GM21390 (cell line): ENCODE data around the gene LRP1.
A peak's percentile ranks its signal among the peaks of the same experiment; 100 is the strongest.

Source experiments
- ATAC-seq: cut with Tn5 transposase; IDR thresholded peaks from one replicate; pipeline ENCODE4 v1.9.1; 2021; ENCODE audit not compliant: unreplicated experiment

Gene LRP1

DNA sequence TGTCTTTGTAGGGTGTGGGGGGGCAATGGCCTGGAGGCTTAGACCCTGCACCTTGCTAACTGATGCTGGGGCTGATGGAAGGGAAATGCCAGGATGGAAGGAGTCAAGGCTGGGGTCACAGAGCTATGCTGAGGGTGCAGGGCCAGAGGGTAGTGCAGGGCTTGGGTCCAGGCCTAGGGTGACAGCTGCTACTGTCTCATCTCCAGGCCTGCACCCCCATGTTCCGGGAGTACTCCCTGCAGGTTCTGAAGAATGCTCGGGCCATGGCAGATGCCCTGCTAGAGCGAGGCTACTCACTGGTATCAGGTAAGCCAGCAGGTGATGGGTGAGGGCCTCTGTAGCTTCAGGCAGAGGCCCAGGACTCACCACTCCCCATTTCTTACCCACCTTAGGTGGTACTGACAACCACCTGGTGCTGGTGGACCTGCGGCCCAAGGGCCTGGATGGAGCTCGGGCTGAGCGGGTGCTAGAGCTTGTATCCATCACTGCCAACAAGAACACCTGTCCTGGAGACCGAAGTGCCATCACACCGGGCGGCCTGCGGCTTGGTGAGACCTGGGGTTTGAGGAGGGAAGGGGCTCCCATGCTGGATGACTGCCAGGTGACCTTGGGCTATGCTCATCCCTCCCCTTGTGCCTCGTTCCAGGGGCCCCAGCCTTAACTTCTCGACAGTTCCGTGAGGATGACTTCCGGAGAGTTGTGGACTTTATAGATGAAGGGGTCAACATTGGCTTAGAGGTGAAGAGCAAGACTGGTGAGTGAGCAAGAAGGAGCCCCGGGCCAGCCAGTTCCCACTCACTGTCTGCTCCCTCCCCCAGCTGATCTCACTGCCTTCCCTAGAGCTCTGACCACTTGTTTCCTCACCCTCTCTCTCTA, 105.3 kb downstream of the LRP1 start:
- no peak for ATAC-seq

DNA sequence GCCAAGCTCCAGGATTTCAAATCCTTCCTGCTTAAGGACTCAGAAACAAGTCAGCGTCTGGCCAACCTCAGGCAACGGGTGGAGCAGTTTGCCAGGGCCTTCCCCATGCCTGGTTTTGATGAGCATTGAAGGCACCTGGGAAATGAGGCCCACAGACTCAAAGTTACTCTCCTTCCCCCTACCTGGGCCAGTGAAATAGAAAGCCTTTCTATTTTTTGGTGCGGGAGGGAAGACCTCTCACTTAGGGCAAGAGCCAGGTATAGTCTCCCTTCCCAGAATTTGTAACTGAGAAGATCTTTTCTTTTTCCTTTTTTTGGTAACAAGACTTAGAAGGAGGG, 105.9 kb downstream of the LRP1 start:
- ATAC-seq, result no peak

GRCh38 chr12:57234571-57235016, 106.3 kb downstream of the LRP1 start:
- ATAC-seq, result no peak

DNA sequence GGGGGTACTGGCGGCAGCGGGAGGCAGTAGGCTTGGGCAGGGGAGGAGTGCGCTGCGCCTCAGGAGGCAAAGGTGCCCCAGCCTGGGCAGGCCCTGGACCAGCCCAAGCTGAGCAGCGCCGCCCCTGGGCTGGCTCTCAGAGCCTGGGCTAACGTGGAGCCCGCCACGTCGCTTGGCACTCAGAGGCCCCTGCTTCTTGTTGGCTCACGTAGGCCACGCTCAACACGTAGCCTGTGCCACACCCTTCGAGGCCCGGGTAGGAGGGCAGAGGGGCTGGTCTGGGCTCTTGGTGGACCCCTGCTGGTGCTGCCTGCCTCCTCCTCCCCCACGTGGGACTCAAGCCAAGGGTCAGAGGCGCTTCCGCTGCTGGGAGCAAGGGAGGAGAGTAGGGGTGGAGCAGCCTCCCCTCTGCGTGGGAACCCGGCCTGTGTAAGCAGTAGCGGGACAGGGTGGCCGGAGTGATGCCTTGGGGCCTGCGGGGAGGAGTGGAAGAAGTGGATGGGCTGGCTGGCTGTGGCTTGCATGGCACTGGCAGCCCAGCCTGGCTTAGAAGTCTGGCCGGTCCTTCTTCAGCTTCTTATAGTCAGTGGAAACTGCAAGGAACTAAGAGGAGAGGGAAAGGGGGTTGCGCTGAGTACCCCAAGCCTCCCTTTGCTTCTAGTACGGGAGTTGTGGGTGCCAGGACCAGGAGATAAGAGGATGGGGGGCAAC, 106.9 kb downstream of the LRP1 start:
- ATAC-seq, result no peak

DNA sequence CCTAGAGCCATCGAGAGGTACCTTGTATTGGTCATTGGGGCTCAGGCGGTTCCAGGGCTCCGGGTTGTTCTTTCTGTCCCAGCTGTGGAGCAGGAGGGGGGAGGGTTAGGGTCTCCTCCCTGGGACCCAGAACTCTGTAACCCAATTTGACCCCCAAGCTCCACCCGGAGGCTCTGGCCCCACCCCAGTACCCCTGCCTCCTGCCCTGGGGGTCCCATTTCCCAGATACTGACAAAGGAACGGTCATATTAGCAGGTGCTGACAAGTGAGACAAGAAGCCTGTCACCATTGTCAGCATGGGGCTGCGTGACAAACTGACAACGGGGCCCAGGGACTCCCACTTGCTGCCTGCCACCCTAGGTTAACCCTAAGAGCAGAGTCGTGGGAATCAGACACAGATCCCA, 107.4 kb downstream of the LRP1 start:
- no peak for ATAC-seq

DNA sequence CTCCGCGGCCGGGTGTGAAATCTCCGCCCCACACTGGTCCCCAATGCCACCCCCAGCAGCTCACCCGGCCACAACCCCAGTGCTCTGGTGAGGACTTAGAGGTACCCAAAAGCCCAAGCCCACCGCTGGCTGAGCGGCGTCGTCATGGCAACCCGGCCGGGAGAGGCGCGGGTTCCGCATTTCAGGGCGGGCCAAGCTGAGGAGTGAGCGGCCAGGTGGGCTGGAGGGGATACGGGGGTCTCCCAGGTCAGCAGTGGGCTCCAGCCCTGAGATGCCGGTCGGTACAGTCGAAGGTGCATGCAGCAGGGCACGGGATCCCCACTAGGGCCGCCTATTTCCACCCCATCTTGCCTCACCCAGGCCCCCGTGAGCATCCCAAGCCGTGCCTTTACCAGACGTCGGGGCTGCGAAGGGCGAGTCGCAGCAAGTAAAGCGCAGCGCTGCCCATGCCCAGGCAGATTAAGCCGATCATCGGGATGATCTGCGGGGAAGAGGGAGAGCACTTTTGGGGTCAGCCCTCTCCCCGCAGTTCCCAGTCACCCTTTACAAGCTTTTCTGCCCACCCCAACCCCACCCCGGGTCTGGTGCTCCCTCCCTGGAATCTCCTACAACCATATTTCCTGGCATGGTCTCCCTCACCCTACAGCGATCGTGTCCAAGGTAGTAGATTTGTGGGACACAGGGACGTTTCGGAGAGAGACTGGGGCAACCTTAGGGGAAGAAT, 108.1 kb downstream of the LRP1 start:
- no peak for ATAC-seq

GRCh38 chr12:57236925-57237595, 108.8 kb downstream of the LRP1 start:
- no peak for ATAC-seq

DNA sequence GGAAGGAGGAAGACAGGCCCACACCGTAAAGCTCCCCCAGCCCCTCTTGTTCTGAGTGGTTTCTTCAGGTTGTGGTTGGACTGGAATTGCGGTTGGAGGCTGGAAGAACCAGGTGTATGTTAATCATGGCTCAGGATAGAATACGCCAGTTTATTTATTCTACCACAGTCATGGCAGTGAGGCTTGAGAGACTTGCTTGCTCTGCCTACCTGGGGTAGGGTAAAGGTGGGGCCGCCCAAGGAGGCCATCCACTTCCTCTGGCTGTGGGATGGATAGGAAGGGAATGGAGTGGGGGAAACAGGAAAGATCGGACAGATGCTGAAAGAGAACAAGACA, 109.3 kb downstream of the LRP1 start:
- no peak for ATAC-seq

DNA sequence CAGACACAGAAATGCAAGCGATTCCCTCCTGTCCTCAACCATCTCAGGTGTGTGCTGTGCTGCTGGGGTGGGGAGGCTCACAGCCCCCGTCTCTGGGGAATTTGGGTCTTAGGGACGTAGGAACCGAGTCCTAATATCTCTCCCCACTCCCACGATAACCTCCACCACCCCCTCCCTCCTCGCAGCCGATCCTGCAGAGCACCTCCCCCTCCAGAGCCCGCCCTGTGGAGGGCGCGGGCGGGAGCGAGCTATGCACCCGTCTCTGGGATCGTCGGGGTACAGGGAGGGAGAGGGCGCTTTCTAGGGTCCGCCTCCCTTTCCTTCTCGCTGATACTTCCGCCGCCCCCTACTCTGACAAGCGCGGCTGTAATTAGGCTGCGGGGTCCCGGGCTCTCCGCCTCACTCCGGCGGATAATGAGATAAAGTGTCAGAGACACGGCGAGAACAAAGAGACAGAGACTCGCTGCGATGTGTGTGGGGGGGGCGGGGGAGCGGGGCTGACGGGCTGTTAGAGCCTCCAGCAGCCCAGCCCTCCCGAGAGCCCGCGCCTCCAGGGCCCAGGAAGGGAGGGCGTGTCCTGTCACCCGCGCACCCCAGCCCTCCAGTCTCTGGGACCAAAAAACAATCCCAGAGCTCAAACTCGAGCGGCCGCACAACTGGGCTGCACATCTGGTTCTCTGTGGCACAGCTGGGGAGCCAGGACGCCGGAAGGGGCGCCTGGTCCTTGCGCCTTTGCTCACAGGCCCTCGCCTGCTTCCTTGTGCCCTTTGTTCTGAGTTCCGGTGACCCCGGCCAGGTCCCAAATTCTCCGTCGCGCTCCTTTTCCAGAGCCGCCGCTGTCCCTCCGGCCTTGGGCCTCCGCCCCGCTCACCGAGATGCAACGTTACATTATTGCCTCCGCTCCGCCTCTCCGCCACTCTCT, 109.9 kb downstream of the LRP1 start:
- ATAC-seq, result no peak

GRCh38 chr12:57238854-57239554, 110.7 kb downstream of the LRP1 start:
- peak; percentile 51 for ATAC-seq

DNA sequence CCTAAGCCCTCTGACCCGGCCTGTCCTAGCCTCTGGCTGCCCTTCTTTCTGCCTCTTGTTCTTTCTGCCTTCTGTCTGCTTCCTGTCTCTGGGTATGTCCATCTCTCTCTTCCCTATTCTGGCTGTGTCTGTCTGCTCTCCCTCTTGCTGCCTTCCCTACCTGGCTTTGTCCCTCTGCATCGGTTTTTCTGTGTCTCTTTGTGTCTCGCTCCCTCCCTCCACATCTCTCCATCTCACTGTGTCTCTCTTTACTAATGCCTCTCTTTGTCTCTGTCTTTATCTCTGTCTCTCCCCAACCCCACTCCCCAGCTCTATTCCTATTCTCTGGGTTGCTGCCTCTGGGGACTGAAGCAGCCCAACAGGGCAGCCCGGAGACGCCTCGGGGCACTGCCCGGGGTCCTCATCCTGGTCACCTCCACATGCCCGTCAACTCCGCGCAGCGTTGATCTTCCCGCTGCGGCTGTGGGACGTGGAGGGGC, 111.3 kb downstream of the LRP1 start:
- peak; percentile 3 for ATAC-seq

DNA sequence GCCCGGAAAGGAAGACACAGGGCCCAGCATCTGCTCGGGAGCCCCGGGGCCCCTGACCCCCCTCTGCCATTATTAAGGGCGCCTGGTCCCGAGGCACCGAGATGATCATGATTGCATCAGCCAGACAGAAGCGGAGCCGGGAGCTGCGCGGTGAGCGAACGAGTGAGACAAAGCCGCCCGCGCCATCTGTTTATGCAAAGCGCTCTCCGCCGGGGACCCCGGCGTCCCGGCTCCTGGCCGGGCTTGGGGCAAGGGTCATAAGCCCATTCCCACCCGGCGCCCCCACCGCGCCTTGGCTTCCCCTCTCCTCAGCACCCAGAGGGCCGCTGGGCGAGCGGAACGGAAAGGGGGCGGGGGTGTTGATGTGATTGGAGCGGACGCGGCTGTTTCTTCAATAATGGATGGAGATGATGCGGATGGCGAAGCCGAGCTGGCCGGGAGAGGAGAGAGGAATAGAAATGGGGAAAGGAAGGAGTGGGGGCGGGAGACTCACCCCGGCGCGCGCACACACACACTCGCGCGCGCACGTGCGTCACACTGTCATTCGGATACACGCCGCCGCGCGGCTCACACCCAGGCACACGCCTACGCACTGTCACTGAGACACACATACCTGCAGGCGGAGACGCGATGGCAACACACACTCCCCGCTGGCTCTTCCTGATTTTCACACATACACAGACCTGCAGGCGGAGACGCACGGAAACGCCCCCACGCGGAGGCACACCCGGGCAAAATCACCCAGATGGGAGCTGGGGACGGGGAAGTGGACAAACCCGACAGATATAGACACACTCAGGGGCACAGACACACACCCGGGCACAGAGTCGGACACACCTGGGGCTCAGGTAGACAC, 112.0 kb downstream of the LRP1 start:
- no peak for ATAC-seq

DNA sequence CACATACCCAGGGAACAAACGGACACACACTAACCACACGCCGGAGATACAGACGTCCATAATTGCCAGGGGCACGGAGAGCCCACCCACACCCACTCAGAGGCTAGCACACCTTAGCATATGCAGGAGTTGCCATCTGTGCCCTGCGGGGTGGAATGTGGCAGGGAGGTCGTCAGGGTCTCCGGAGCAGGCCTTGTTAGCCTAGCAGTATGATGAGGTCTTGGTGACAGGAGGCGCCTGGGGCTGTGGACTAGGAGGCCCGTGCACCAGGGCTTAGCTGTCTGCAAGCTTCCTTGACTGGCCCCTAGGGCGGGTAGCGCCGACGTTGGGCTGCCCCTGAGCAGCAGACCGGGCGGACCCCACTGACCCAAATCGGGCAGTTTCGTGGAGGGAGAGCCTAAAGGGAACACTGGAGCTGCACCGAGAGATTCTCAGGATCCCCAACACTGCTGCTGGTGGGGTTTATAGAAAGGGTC, 112.7 kb downstream of the LRP1 start:
- ATAC-seq, result no peak

DNA sequence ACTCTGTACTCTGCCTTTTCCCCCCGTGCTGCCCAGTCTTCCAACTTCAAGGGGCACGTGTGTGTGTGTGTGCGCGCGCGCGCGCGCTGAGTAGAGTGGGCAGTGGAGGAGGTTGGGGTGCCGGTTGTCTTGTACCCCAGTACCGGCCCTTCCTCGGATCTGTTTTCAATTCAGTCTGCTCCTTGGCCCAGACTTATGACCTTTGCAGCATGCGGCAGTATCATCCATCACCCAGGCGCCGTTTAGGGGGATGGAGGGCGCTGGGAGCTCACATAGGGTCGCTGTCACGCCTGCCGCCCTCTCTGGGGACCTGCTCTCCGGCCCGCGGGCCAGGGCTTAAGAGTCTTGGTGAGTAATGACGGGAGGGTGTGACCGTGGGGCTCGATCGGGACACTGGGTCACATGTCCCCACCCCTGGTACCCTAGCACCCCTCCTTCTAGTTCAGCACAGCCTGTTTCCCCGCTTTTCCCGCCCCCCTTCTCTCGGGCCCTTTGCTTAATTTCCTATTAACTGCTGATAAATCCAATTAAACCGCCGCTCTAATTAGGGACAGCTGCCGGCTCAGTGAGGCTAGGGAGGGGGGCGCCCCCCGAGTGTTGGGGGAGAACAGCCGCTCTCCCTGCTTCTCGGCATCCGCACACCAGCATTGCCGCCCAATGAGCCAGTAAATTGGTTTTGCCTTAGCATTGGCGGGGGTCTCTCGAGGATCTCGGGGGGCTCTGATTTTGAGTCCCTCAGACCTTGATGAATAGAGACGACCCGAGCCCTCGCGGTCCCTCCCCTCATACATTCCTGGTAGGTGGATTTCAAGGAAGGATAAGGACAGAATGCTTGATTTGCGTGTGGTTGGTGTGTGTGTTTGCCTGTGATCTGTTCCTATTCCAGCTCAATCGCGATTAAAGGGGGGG, 113.4 kb downstream of the LRP1 start:
- ATAC-seq, result no peak

DNA sequence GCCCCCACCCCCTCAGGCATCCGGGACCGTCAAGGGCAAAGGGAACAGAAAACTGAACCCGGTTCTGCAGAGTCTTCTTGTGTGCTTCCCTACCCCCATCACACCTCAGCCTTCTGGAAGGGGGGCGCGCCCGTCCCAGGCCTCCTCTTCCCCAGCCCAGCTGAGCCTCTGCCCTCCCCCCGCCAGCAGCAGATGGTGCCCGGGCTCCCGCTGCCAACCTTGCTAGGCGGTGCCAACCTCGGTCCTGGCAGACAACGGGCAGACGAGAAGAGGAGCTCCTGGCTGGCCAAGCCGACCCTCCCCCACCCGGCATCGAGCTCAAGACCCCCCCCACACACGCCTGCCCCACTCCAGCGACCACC, 114.0 kb downstream of the LRP1 start:
- ATAC-seq, result no peak

GRCh38 chr12:57242691-57243454, 114.6 kb downstream of the LRP1 start:
- peak; percentile 37 for ATAC-seq
